WI38 (cell line): ENCODE results near the gene TINCR.

ENCODE experiments used
- H3K4me3 ChIP-seq: 2 replicates; pipeline ENCODE4 v1.5.1; 2011; ENCODE audit warnings: low read depth, mild to moderate bottlenecking, control low read depth, low read length
- TF ChIP-seq, protein P1 (sequence below): IDR thresholded peaks from 2 replicates; pipeline ENCODE4 v1.5.1; 2012; ENCODE audit warnings: low read depth, mild to moderate bottlenecking, control low read depth, low read length

TINCR gene

DNA sequence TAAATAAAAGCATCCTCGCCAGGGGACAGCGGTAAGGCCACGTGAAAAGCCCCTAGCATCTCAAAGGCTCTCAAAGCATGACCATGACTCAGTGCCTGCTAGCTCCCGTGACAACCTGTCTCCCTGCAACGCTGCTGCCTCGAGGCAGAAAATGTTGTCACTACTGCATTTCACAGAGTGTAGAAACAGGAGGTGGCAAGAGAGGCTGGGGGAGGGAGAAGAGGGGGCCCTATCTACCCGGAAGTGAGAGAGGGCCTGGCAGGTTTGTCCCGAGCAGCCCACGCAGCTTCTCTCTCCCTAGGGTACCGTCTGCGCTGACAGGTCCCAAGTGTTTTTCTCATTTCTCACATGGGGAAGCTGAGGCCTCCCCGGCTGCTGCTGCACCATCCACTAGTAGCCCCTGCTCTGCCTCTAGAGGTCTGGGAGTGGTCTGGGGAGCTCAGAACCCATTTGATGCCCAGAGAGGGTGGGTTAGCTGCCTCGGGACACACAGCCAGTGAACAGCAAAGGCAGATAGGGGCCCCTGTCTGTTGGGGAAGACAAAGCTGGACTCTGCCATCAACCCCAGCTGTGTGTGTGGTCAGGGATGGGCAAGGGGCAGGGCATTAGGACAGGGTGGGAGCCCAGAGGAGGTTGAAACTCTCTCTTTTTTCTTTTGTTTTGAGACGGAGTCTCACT lies 3.7 kb downstream of the TINCR start:
- TF ChIP-seq, protein P1, sequence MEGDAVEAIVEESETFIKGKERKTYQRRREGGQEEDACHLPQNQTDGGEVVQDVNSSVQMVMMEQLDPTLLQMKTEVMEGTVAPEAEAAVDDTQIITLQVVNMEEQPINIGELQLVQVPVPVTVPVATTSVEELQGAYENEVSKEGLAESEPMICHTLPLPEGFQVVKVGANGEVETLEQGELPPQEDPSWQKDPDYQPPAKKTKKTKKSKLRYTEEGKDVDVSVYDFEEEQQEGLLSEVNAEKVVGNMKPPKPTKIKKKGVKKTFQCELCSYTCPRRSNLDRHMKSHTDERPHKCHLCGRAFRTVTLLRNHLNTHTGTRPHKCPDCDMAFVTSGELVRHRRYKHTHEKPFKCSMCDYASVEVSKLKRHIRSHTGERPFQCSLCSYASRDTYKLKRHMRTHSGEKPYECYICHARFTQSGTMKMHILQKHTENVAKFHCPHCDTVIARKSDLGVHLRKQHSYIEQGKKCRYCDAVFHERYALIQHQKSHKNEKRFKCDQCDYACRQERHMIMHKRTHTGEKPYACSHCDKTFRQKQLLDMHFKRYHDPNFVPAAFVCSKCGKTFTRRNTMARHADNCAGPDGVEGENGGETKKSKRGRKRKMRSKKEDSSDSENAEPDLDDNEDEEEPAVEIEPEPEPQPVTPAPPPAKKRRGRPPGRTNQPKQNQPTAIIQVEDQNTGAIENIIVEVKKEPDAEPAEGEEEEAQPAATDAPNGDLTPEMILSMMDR, result no peak
- no peak overlapping the region for H3K4me3 ChIP-seq

GRCh38 chr19:5563008-5563431 lies 4.7 kb downstream of the TINCR start:
- TF ChIP-seq, protein P1, result no peak
- no peak overlapping the region for H3K4me3 ChIP-seq

GRCh38 chr19:5562280-5562679 lies 5.5 kb downstream of the TINCR start:
- TF ChIP-seq, protein P1, result no peak

GRCh38 chr19:5561559-5561958 lies 6.2 kb downstream of the TINCR start:
- TF ChIP-seq, protein P1, result peak; percentile 40
- H3K4me3 ChIP-seq, result no peak overlapping the region

More at GRCh38 chr19:5562280-5562679, 5.5 kb downstream of the TINCR start:
- H3K4me3 ChIP-seq, result no peak overlapping the region

GRCh38 chr19:5560156-5560555 lies 7.6 kb downstream of the TINCR start:
- no peak overlapping the region for H3K4me3 ChIP-seq
- TF ChIP-seq, protein P1, result no peak

GRCh38 chr19:5559804-5560133 lies 8.0 kb downstream of the TINCR start:
- TF ChIP-seq, protein P1, result no peak
- H3K4me3 ChIP-seq, result no peak overlapping the region

GRCh38 chr19:5558101-5558621 lies 9.6 kb downstream of the TINCR start:
- H3K4me3 ChIP-seq, result no peak overlapping the region
- TF ChIP-seq, protein P1, result no peak
